Measurements from ENCODE around the gene CREB5.

- TF ChIP-seq CTCF (IDR thresholded peaks at IDR 0.05) (no peak), POLR2A (IDR thresholded peaks at IDR 0.05) (no peak), EP300 (IDR thresholded peaks at IDR 0.05) (no peak)
These were observed 174.9 kb downstream of the CREB5 start for GRCh38 chr7:28587211-28587610.
